ENCODE data around the gene LCN2. TPM values are rescaled to one million over a fixed set of nuclear protein-coding genes. Genes with fewer than 3 reads are reported as not detected.

Gene LCN2
- not detected for polyA plus RNA-seq (2013, experiment 1 of 2)
- polyA plus RNA-seq (2013, experiment 2 of 2), result not detected

DNA sequence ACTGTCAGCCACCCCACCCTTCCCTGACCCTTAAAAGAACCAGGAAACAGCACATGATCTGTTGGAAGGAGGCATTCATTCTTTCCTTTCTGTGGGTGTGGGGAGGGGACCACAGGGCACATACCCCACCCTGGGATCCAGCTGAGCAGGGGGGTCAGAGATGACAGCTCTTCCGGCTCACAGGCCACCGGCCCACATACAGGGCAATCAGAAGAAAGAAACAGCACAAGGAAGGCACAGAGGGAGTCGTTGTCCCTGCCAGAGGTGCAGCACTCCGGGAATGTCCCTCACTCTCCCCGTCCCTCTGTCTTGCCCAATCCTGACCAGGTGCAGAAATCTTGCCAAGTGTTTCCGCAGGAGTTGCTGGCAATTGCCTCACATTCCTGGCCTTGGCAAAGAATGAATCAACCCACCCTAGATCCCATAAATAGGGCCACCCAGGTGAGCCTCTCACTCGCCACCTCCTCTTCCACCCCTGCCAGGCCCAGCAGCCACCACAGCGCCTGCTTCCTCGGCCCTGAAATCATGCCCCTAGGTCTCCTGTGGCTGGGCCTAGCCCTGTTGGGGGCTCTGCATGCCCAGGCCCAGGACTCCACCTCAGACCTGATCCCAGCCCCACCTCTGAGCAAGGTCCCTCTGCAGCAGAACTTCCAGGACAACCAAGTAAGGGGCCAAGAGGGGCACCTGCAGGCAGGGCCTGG, at the start of gene LCN2:
Gene LCN2 (plus strand): TSS at position 453 of the 701 bp plus-strand sequence. CDS start 73 bp downstream, at position 526.
- H3K4me2 ChIP-seq (ENCODE audit: low read length, poor library complexity, severe bottlenecking), result no peak within 1 kb of the TSS
- H3K14ac ChIP-seq (ENCODE audit: low read length in 2 of 2), result no peak within 1 kb of the TSS
- no peak within 1 kb of the TSS for H4K8ac ChIP-seq (ENCODE audit: low read length)
- H3K9me3 ChIP-seq (ENCODE audit: control insufficient read depth, low read length), result no peaks in the 10 kb centered on the region
- no peak within 1 kb of the TSS for H3K4me3 ChIP-seq (ENCODE audit: insufficient read depth in 1 of 2, low read depth in 1 of 2, low read length in 2 of 2)
- peaks cover 0 to 25% of the 10 kb centered on the region in 2 experiments for H3K27me3 ChIP-seq (ENCODE audit: control insufficient read depth in 1 of 2, insufficient read depth in 1 of 2, low read length in 2 of 2)
- H2AFZ ChIP-seq (ENCODE audit: low read depth, low read length), result no peak within 1 kb of the TSS
- peaks cover 8% of the 10 kb centered on the region for H3K4me1 ChIP-seq (ENCODE audit: control insufficient read depth, insufficient read depth, low read depth, low read length)
- no peaks in the 10 kb centered on the region for H3K36me3 ChIP-seq (ENCODE audit: control insufficient read depth in 1 of 2, insufficient read depth in 2 of 2, low read depth in 1 of 2, low read length in 2 of 2)
- H3K27ac ChIP-seq (ENCODE audit: low read length, poor library complexity, severe bottlenecking), result no peak within 1 kb of the TSS
- no peak within 1 kb of the TSS for H3K9ac ChIP-seq (ENCODE audit: low read length)
- no peak for DNase-seq
- H2BK15ac ChIP-seq (ENCODE audit: low read depth, poor library complexity, severe bottlenecking), result peak within 1 kb of the TSS; percentile 12
- H2AK5ac ChIP-seq (ENCODE audit: low read length, severe bottlenecking), result no peak within 1 kb of the TSS
- H4K91ac ChIP-seq (ENCODE audit: low read length), result no peak within 1 kb of the TSS
- no peak within 1 kb of the TSS for H2BK5ac ChIP-seq (ENCODE audit: low read depth, low read length, poor library complexity, severe bottlenecking)
- no peaks in the 10 kb centered on the region for H3K79me1 ChIP-seq (replicated peaks; ENCODE audit: low read length, poor library complexity, severe bottlenecking)
- no peak within 1 kb of the TSS for H3K4ac ChIP-seq (ENCODE audit: low read depth in 1 of 2, low read length in 2 of 2)
- H3K23ac ChIP-seq (ENCODE audit: low read length in 2 of 2), result no peak within 1 kb of the TSS
- no peak within 1 kb of the TSS for H2BK120ac ChIP-seq (ENCODE audit: low read depth, low read length)
- 88% methylated on average over 9 of the region's 9 CpGs for WGBS
- H3K18ac ChIP-seq (ENCODE audit: low read depth in 1 of 2, low read length in 2 of 2), result no peak within 1 kb of the TSS
- H2BK12ac ChIP-seq (ENCODE audit: low read length in 2 of 2), result no peak within 1 kb of the TSS

DNA sequence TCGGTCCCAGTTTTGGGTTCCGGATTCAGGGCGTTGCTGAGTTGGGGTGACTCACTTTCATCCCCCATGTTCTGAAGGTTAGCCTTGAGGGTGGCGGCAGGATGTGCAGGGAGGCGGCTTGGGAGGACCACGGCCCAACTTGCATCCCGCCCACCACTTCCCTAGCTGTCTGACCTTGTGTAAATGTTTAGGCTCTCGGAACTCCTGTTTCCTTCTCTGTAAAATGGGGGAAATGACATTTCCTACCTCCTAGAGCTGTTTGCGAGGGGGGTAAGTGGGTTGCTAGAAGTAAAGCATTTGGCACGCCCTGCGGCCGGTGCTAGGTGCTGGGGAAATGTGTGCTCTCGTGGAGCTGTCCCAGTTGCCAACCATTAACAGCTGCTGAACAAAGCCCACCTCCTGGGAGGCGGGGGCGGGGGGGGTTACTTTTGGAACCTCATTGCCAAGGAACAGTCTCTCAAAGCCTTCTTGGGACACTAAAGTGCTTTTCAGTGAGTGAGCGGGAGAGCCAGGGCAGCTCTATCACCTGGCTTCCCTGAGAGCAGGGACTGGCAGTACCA, 49.2 kb upstream of the LCN2 start:
- peak overlapping the region in 1 of 2 experiments; percentile 82 for H3K4me3 ChIP-seq (ENCODE audit: insufficient read depth in 1 of 2, low read depth in 1 of 2, low read length in 2 of 2)
- no peak for DNase-seq
- peak overlapping the region; percentile 94 for H3K9ac ChIP-seq (ENCODE audit: low read length)
- H4K8ac ChIP-seq (ENCODE audit: low read length), result no peak overlapping the region
- H3K4me1 ChIP-seq (ENCODE audit: control insufficient read depth, insufficient read depth, low read depth, low read length), result peaks cover 44% of the 10 kb centered on the region
- peak overlapping the region; percentile 24 for H2AK5ac ChIP-seq (ENCODE audit: low read length, severe bottlenecking)
- no peak overlapping the region for H3K14ac ChIP-seq (ENCODE audit: low read length in 2 of 2)
- H2BK12ac ChIP-seq (ENCODE audit: low read length in 2 of 2), result peak overlapping the region in 1 of 2 experiments; percentile 23
- H3K36me3 ChIP-seq (ENCODE audit: control insufficient read depth in 1 of 2, insufficient read depth in 2 of 2, low read depth in 1 of 2, low read length in 2 of 2), result peaks cover 38 to 47% of the 10 kb centered on the region in 2 experiments
- peak overlapping the region in 1 of 2 experiments; percentile 32 for H3K4ac ChIP-seq (ENCODE audit: low read depth in 1 of 2, low read length in 2 of 2)
- H2BK5ac ChIP-seq (ENCODE audit: low read depth, low read length, poor library complexity, severe bottlenecking), result no peak overlapping the region
- H3K9me3 ChIP-seq (ENCODE audit: control insufficient read depth, low read length), result no peaks in the 10 kb centered on the region
- 84% methylated on average over 13 of the region's 16 CpGs for WGBS
- no peaks in the 10 kb centered on the region for H3K27me3 ChIP-seq (ENCODE audit: control insufficient read depth in 1 of 2, insufficient read depth in 1 of 2, low read length in 2 of 2)
- H3K18ac ChIP-seq (ENCODE audit: low read depth in 1 of 2, low read length in 2 of 2), result peak overlapping the region; percentile 46 to 57
- peak overlapping the region; percentile 68 for H3K4me2 ChIP-seq (ENCODE audit: low read length, poor library complexity, severe bottlenecking)
- no peak overlapping the region for H2BK120ac ChIP-seq (ENCODE audit: low read depth, low read length)
- H3K27ac ChIP-seq (ENCODE audit: low read length, poor library complexity, severe bottlenecking), result peak overlapping the region; percentile 98
- H2BK15ac ChIP-seq (ENCODE audit: low read depth, poor library complexity, severe bottlenecking), result no peak overlapping the region
- peak overlapping the region; percentile 34 for H4K91ac ChIP-seq (ENCODE audit: low read length)
- peaks cover 25% of the 10 kb centered on the region for H3K79me1 ChIP-seq (replicated peaks; ENCODE audit: low read length, poor library complexity, severe bottlenecking)
- no peak overlapping the region for H3K23ac ChIP-seq (ENCODE audit: low read length in 2 of 2)
- H2AFZ ChIP-seq (ENCODE audit: low read depth, low read length), result no peak overlapping the region

DNA sequence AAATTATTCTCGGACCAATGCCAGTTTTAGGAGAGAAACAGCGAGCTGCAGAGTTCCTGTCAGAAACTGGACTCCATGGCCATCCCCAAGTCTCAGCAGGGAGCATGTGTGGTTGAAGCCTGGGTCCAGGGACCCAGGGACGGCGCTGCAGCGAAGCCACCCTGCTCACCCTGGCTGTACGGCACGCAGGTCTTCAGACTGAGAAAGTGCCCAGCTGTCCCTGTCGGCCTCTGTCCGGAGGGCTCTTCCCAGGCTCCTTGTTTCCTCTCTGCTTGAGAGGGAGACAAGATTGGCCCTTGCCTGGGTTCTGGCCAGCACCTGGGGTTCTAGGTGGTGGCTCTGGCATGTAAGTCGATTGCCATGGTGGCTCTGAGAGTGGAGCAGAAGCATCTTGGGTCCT, 48.7 kb upstream of the LCN2 start:
- H3K9me3 ChIP-seq (ENCODE audit: control insufficient read depth, low read length), result no peaks in the 10 kb centered on the region
- WGBS, result 94% methylated on average over 10 of the region's 10 CpGs

DNA sequence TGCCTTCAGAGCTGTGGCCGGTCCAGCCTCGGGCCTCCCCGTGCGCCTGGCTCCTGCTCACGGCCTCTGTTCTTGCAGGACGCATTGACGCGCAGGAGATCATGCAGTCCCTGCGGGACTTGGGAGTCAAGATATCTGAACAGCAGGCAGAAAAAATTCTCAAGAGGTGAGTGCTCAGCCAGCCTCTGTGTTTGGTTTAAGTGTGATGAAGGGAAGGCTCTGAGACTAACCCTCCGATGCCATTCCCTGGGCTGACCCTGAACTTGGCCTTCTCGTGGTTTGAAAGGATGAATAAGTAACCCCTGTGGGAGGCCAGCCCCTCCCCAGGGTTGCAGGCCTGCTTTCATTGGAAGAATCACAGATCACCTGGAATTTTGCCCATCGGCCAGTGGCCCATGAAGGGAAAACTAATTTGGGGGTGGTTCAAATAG, 48.0 kb upstream of the LCN2 start:
- Histone ChIP-seq H2BK15ac (ENCODE audit: low read depth, poor library complexity, severe bottlenecking) (no peak overlapping the region), H2BK12ac (ENCODE audit: low read length in 2 of 2) (no peak overlapping the region), H4K8ac (ENCODE audit: low read length) (no peak overlapping the region), H4K91ac (ENCODE audit: low read length) (no peak overlapping the region), H2BK5ac (ENCODE audit: low read depth, low read length, poor library complexity, severe bottlenecking) (no peak overlapping the region), H3K4me1 (ENCODE audit: control insufficient read depth, insufficient read depth, low read depth, low read length) (peaks cover 46% of the 10 kb centered on the region), H2AFZ (ENCODE audit: low read depth, low read length) (no peak overlapping the region), H3K23ac (ENCODE audit: low read length in 2 of 2) (no peak overlapping the region), H2AK5ac (ENCODE audit: low read length, severe bottlenecking) (no peak overlapping the region), H3K79me1 (replicated peaks; ENCODE audit: low read length, poor library complexity, severe bottlenecking) (peaks cover 29% of the 10 kb centered on the region), H3K36me3 (ENCODE audit: control insufficient read depth in 1 of 2, insufficient read depth in 2 of 2, low read depth in 1 of 2, low read length in 2 of 2) (peaks cover 48 to 54% of the 10 kb centered on the region in 2 experiments), H3K9ac (ENCODE audit: low read length) (peak overlapping the region; percentile 94), H3K4me2 (ENCODE audit: low read length, poor library complexity, severe bottlenecking) (no peak overlapping the region), H2BK120ac (ENCODE audit: low read depth, low read length) (no peak overlapping the region), H3K27ac (ENCODE audit: low read length, poor library complexity, severe bottlenecking) (no peak overlapping the region), H3K4ac (ENCODE audit: low read depth in 1 of 2, low read length in 2 of 2) (no peak overlapping the region), H3K14ac (ENCODE audit: low read length in 2 of 2) (no peak overlapping the region), H3K18ac (ENCODE audit: low read depth in 1 of 2, low read length in 2 of 2) (no peak overlapping the region), H3K27me3 (ENCODE audit: control insufficient read depth in 1 of 2, insufficient read depth in 1 of 2, low read length in 2 of 2) (no peaks in the 10 kb centered on the region), H3K9me3 (ENCODE audit: control insufficient read depth, low read length) (no peaks in the 10 kb centered on the region), H3K4me3 (ENCODE audit: insufficient read depth in 1 of 2, low read depth in 1 of 2, low read length in 2 of 2) (no peak overlapping the region)
- WGBS, result 87% methylated on average over 12 of the region's 12 CpGs
- no peak for DNase-seq

More for the DNA sequence above, 48.7 kb upstream of the LCN2 start:
- Histone ChIP-seq H2BK12ac (ENCODE audit: low read length in 2 of 2) (peak overlapping the region in 1 of 2 experiments; percentile 40), H3K4me3 (ENCODE audit: insufficient read depth in 1 of 2, low read depth in 1 of 2, low read length in 2 of 2) (peak overlapping the region in 1 of 2 experiments; percentile 82), H2BK5ac (ENCODE audit: low read depth, low read length, poor library complexity, severe bottlenecking) (no peak overlapping the region), H4K8ac (ENCODE audit: low read length) (no peak overlapping the region), H3K79me1 (replicated peaks; ENCODE audit: low read length, poor library complexity, severe bottlenecking) (peaks cover 24% of the 10 kb centered on the region), H3K4me2 (ENCODE audit: low read length, poor library complexity, severe bottlenecking) (peak overlapping the region; percentile 68), H3K27ac (ENCODE audit: low read length, poor library complexity, severe bottlenecking) (no peak overlapping the region), H2AFZ (ENCODE audit: low read depth, low read length) (no peak overlapping the region), H2BK15ac (ENCODE audit: low read depth, poor library complexity, severe bottlenecking) (no peak overlapping the region), H3K9ac (ENCODE audit: low read length) (peak overlapping the region; percentile 94), H3K4me1 (ENCODE audit: control insufficient read depth, insufficient read depth, low read depth, low read length) (peaks cover 45% of the 10 kb centered on the region), H3K4ac (ENCODE audit: low read depth in 1 of 2, low read length in 2 of 2) (peak overlapping the region; percentile 24 to 41), H3K27me3 (ENCODE audit: control insufficient read depth in 1 of 2, insufficient read depth in 1 of 2, low read length in 2 of 2) (no peaks in the 10 kb centered on the region), H2AK5ac (ENCODE audit: low read length, severe bottlenecking) (peak overlapping the region; percentile 84), H3K23ac (ENCODE audit: low read length in 2 of 2) (peak overlapping the region in 1 of 2 experiments; percentile 24), H3K14ac (ENCODE audit: low read length in 2 of 2) (no peak overlapping the region), H2BK120ac (ENCODE audit: low read depth, low read length) (no peak overlapping the region), H3K18ac (ENCODE audit: low read depth in 1 of 2, low read length in 2 of 2) (peak overlapping the region; percentile 46 to 56), H4K91ac (ENCODE audit: low read length) (no peak overlapping the region), H3K36me3 (ENCODE audit: control insufficient read depth in 1 of 2, insufficient read depth in 2 of 2, low read depth in 1 of 2, low read length in 2 of 2) (peaks cover 42 to 47% of the 10 kb centered on the region in 2 experiments)
- DNase-seq, result no peak
